Hematopoietic multipotent progenitor cell treated with erythropoietin and hydrocortisone succinate and interleukin-3 and kit ligand, for 17 days (in vitro differentiated cells): ENCODE measurements around the gene PCDHGC4.

Source experiments
- DNase-seq: peaks from one replicate; pipeline ENCODE4 v3.0.0-alpha.2; 2015; ENCODE audit warnings: low spot score

Gene PCDHGC4

DNA sequence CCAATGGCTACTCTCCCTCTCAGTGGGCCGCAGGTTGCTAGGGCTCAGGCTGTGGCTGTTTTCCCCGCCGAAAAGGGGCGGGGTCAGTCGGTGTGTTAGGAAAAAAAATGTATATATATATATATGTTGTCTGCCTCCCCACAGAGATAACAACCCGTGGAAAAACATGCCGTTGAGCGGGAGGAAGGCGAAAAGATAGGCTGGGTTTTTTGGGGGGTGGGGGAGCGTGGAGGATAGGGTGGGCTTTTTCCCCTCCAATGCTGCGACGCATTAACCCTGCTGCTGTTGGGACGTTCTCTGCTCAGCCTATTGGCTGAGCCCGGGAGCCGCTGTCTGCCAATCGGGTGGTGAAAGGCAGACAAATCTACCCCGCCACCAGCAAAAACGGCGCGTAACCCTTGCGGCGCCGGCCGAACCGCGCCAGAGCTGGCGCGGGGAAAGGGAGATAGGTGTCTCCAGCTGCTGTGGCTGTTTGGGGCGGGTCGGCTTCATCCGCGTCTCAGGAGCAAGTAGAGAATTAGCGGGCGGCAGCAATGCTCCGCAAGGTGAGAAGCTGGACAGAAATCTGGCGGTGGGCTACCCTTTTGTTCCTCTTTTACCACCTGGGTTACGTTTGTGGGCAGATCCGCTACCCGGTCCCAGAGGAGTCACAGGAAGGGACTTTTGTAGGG, at the start of gene PCDHGC4:
TSS of gene PCDHGC4 (plus strand) at position 390 of the 671 bp plus-strand sequence. CDS start at position 534, 144 bp downstream.
- no peak for DNase-seq

GRCh38 chr5:141437221-141437620, 47.6 kb upstream of the PCDHGC4 start:
- DNase-seq, result no peak

GRCh38 chr5:141439411-141440141, 45.3 kb upstream of the PCDHGC4 start:
- no peak for DNase-seq

DNA sequence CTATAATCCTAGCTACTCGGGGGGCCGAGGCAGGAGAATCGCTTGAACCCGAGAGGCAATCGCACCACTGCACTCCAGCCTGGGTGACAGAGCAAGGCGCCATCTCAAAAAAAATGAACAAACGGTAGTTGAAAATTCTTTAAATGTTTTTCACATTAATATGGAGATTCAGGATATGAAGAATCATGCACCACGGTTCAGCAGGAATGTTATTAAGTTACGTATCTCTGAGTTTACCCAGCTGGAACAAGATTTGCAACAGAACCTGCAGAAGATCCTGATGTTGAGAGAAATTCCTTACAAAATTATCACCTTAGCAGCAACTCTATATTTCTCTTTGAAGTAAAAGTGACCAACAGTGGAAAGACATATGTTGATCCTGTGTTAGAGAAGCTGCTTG, 44.5 kb upstream of the PCDHGC4 start:
- no peak for DNase-seq

DNA sequence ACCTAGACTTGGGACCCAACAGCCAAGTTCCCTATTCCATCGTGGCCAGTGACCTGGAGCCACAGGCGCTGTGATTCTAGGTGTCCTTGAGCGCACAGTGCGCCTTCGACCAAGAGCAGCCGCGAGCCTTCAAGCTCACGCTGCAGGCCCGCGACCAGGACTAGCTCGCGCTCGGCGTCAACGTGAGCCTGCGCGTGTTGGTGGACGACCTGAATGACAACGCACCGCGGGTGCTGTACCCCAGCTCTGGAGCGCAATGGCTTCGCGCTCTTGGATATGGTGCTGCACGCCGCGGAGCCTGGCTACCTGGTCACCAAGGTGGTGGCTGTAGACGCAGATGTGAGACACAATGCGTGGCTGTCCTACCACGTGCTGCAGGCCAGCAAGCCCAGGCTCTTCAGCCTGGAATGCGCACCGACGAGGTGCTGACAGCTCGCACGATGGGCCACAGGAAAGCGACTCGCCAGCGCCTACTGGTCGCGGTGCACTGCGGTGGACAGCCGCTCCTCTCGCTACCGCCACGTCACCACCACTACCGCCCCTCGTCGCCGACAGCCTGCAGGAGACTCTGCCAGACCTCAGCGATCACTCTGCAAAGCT, 43.2 kb upstream of the PCDHGC4 start:
- DNase-seq, result no peak

DNA sequence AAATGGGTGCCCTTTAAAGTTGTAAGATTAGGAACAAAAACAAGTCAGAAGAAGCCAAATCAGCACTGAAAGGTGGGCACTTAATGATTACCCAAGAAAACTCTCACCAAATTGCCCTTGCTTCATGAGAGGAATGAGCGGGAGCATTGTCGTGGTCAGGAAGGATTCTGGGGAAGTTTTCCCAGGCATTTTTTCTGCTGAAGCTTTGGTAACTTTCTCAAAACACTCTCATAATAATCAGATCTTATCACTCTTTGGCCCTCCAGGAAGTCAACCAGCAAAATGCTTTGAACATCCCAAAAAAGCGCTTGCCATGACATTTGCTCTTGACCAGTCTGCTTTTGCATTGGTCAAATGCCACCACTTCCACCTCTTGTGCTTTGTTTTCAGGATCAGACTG, 19.5 kb upstream of the PCDHGC4 start:
- no peak for DNase-seq

DNA sequence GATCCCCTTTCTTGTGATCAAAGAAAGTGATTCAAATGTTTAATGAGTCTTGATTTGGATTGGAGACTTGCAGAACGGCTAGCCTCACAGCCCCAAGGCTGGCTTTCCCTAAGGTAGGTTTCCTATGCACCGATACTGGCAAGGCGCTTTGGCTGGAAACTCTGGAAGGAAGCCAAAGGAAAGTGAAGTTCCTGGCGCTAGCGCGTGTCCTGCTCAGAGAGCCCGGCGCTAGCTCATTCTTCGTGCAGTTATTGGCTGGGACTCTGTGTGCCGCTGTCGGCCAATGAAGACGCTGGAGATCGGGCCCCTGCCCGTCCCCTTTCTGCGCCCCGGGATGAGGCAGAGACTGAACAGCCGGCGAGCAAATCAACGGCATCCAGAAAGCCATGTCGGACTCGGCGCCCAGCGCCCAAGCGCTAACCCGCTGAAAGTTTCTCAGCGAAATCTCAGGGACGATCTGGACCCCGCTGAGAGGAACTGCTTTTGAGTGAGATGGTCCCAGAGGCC, 9.2 kb upstream of the PCDHGC4 start, which contains the start of gene PCDHGC3:
TSS of gene PCDHGC3 (plus strand) at position 342 of the 507 bp plus-strand sequence. CDS start at position 493, 151 bp downstream.
- DNase-seq, result no peak

DNA sequence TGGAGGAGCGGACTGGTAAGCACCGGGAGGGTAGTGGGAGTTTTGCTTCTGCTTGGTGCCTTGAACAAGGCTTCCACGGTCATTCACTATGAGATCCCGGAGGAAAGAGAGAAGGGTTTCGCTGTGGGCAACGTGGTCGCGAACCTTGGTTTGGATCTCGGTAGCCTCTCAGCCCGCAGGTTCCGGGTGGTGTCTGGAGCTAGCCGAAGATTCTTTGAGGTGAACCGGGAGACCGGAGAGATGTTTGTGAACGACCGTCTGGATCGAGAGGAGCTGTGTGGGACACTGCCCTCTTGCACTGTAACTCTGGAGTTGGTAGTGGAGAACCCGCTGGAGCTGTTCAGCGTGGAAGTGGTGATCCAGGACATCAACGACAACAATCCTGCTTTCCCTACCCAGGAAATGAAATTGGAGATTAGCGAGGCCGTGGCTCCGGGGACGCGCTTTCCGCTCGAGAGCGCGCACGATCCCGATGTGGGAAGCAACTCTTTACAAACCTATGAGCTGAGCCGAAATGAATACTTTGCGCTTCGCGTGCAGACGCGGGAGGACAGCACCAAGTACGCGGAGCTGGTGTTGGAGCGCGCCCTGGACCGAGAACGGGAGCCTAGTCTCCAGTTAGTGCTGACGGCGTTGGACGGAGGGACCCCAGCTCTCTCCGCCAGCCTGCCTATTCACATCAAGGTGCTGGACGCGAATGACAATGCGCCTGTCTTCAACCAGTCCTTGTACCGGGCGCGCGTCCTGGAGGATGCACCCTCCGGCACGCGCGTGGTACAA, 8.5 kb upstream of the PCDHGC4 start:
- no peak for DNase-seq

DNA sequence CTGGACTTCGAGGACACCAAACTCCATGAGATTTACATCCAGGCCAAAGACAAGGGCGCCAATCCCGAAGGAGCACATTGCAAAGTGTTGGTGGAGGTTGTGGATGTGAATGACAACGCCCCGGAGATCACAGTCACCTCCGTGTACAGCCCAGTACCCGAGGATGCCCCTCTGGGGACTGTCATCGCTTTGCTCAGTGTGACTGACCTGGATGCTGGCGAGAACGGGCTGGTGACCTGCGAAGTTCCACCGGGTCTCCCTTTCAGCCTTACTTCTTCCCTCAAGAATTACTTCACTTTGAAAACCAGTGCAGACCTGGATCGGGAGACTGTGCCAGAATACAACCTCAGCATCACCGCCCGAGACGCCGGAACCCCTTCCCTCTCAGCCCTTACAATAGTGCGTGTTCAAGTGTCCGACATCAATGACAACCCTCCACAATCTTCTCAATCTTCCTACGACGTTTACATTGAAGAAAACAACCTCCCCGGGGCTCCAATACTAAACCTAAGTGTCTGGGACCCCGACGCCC, 7.7 kb upstream of the PCDHGC4 start:
- DNase-seq, result no peak

GRCh38 chr5:141477815-141478214, 7.0 kb upstream of the PCDHGC4 start:
- DNase-seq, result no peak

DNA sequence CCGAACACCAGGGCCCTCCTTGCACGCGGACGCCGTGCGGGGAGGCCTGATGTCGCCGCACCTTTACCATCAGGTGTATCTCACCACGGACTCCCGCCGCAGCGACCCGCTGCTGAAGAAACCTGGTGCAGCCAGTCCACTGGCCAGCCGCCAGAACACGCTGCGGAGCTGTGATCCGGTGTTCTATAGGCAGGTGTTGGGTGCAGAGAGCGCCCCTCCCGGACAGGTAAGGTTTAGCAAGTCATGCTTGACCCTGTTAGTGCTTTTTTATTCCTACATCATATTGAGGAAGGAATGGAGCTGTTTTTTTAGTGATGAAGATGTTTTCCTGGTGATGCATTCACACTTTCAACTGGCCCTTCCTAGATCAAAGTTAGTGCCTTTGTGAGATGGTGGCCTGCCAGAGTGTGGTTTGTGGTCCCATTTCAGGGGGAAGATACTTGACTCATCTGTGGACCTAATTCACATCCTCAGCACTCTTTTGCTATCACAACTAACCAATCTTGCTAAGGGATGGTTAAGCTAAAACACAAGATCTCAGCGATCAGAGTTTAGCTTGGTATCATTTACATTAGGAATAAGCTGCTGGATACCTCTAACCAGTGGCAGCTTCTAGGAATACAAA, 6.4 kb upstream of the PCDHGC4 start:
- DNase-seq, result no peak

DNA sequence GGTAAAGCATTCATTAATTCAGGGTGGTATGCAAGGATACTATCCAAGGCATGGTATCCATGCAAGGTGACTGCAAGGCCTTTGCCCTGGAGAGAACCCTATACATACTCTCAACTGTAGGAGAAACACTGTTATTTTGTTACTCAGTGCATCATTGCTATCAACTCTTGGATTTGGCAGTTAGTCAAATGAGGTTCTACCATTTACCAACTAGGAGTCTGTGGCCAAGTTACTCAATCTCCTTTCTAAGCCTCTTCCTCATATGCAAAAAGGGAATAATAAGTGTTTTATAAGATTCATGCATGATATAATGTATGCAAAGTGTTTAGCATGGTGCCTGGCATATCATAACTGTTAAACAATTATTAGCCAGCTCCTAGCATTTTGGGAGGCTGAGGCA, 5.1 kb upstream of the PCDHGC4 start:
- DNase-seq, result no peak

DNA sequence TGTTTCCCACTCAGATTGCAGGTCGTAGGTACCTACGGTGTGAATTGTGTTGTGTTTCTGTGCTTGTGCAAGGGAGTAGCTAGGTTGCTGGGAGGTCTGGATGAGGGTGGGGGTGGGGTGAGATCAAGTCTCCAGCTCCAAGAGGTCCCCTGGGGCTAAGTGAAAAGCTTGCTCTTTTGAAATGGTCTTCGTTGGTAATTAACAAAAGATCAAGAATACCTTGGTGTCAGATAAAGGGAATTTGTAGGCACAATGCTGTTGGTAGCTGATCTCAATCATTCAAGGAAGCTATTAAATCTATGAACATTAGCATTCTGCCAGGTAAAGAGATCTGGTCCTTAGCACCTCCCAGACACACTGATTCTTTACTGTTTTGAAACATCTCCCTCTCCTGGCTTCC, 928 bp upstream of the PCDHGC4 start:
- no peak for DNase-seq

DNA sequence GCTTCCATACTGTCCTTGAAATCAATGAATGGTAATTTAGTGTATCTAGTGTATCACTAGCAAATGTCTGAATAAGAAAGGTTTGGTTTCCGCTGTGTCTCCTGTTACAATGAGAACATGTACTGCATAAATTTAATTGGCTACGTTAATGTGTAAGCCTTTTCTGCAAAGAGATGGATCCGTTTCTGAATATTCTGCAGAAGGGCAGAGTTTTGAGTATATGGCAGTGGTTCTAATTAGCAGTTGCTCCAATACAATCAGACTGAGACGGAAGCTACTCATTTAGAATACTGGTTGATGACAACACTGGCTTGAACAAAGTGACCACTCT, 555 bp upstream of the PCDHGC4 start:
- DNase-seq, result no peak

- no peak for DNase-seq
Observed at GRCh38 chr5:141485321-141486055, 658 bp downstream of the PCDHGC4 start.

DNA sequence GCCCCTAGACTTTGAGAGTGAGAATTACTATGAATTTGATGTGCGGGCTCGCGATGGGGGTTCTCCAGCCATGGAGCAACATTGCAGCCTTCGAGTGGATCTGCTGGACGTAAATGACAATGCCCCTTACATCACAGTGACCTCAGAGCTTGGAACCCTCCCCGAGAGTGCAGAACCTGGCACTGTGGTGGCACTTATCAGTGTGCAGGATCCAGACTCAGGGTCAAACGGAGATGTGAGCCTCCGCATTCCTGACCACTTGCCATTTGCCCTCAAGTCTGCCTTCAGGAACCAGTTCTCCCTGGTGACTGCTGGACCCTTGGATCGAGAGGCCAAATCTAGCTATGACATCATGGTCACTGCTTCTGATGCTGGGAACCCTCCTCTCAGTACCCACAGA, 1.3 kb downstream of the PCDHGC4 start:
- no peak for DNase-seq

DNA sequence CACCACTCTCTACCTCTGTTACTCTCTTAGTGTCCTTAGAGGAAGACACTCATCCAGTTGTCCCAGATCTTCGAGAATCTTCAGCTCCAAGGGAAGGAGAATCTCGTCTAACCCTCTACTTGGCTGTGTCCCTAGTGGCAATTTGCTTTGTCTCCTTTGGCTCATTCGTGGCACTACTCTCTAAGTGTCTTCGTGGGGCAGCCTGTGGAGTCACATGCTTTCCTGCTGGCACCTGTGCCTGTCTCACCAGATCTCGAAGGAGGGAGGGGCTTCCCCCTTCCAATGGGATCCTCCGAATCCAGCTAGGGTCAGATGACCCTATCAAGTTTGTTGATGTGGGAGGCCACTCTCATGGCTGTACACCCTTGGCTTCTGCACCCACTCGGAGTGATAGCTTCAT, 2.3 kb downstream of the PCDHGC4 start:
- no peak for DNase-seq

GRCh38 chr5:141488591-141489561, 4.0 kb downstream of the PCDHGC4 start, which contains the start of gene PCDHGC5:
Gene PCDHGC5, plus strand, starts transcription at chr5:141489081. Its CDS starts 160 bp downstream, at chr5:141489241.
- DNase-seq, result no peak

GRCh38 chr5:141489841-141490240, 5.0 kb downstream of the PCDHGC4 start:
- no peak for DNase-seq

- no peak for DNase-seq
Observed at GRCh38 chr5:141490271-141490670, 5.4 kb downstream of the PCDHGC4 start.
